Skin of body (tissue), 2 donors: ENCODE measurements around the gene THSD8. TPM values are rescaled to one million over a fixed set of nuclear protein-coding genes. Genes with fewer than 3 reads are reported as not detected.
"Not testable (repeated sequence)": the region's sequence is repeated elsewhere in the genome, so short reads cannot be mapped to it uniquely, and the experiment has no call there.

Experiments used
- DNase-seq: peaks from one replicate; lab custom pipeline; 2025; lab: John Stamatoyannopoulos, UW
- total RNA-seq: library from RNA; depleted of rRNA; stranded (reverse); fragments of >200 nt; gene quantifications from one replicate; pipeline ENCODE4 v1.2.3, GENCODE V29; 2014

Gene THSD8
- total RNA-seq, 1 donor from 2014 or later, result 0.39 TPM

- no peak for DNase-seq
These were observed 23.6 kb downstream of the THSD8 start for GRCh38 chr19:12825254-12826131.

- DNase-seq, result no peak
These were observed 26.6 kb downstream of the THSD8 start for GRCh38 chr19:12828494-12828893.

- DNase-seq, result no peak
These were observed 31.5 kb downstream of the THSD8 start for GRCh38 chr19:12833418-12833737.

- DNase-seq, result no peak
These were observed 32.1 kb downstream of the THSD8 start for GRCh38 chr19:12833738-12834565.

GRCh38 chr19:12834566-12834943 is 32.7 kb downstream of the THSD8 start, which contains the start of gene RTBDN:
Gene RTBDN, minus strand, starts transcription at chr19:12834579. Its CDS starts 4,600 bp downstream, at chr19:12829979.
- no peak for DNase-seq

GRCh38 chr19:12834976-12835757 is 33.3 kb downstream of the THSD8 start:
- DNase-seq, result no peak

GRCh38 chr19:12836529-12836863 is 34.6 kb downstream of the THSD8 start:
- no peak for DNase-seq

- no peak for DNase-seq
These were observed 35.4 kb downstream of the THSD8 start for GRCh38 chr19:12837225-12837624.

GRCh38 chr19:12838182-12838885 is 36.5 kb downstream of the THSD8 start, which contains the start of gene MAST1:
Gene MAST1, plus strand, starts transcription at chr19:12838515. Its CDS starts 58 bp downstream, at chr19:12838573.
- DNase-seq, result no peak

- DNase-seq, result no peak
These were observed 37.3 kb downstream of the THSD8 start for GRCh38 chr19:12838886-12839756.

GRCh38 chr19:12840091-12841079 is 38.5 kb downstream of the THSD8 start:
- no peak for DNase-seq

- DNase-seq, result no peak
These were observed 39.2 kb downstream of the THSD8 start for GRCh38 chr19:12841094-12841493.

- DNase-seq, result no peak
These were observed 40.6 kb downstream of the THSD8 start for GRCh38 chr19:12842511-12842910.

GRCh38 chr19:12843328-12843727 is 41.5 kb downstream of the THSD8 start:
- DNase-seq, result no peak

GRCh38 chr19:12843999-12844732 is 42.3 kb downstream of the THSD8 start:
- DNase-seq, result no peak

- DNase-seq, result not testable (repeated sequence)
These were observed 44.7 kb downstream of the THSD8 start for GRCh38 chr19:12846613-12847012.

GRCh38 chr19:12847159-12848139 is 45.6 kb downstream of the THSD8 start:
- DNase-seq, result no peak
